ENCODE results near the gene CA10. TPM values are rescaled to one million over a fixed set of nuclear protein-coding genes. Genes with fewer than 3 reads are reported as not detected.

The CA10 gene
- total and polyA plus RNA-seq, 2 donors (not counting 1 experiment from before 2014, with no cell fraction given), result not detected

DNA sequence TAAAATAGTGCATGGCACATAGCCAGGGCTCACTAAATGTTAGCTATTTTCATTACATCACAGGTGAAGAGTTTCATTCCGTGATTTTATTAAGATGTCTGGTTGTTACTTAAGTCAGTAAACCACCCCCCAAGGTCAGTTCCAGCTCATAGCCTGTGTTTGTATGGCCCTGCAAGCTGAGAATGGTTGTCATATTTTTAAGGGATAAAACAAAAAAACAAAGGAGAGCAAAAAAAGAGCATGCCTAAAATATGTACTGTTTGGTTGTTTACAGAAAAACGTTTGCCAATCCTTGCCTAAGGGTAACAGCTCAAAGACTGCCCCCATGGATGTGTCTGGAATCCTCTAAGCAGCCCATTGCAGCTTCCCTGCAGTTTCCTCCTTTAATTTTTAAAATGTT is 329.6 kb downstream of the CA10 start:
- no peaks in the 10 kb centered on the region for H3K79me2 ChIP-seq (ENCODE audit: control insufficient read depth, insufficient read depth, low read length)
- no peak overlapping the region for H2AFZ ChIP-seq (ENCODE audit: insufficient read depth, low read depth, low read length, poor library complexity, severe bottlenecking)
- no peaks in the 10 kb centered on the region for H3K9me3 ChIP-seq (ENCODE audit: control extremely low read depth in 1 of 3, control insufficient read depth in 2 of 3, insufficient read depth in 1 of 3, low read length in 2 of 3)
- H3K4me3 ChIP-seq (ENCODE audit: control extremely low read depth in 1 of 5, extremely low read depth in 1 of 5, insufficient read depth in 1 of 5, low read depth in 2 of 5, low read length in 4 of 5), result no peak overlapping the region
- no peak overlapping the region for H3K27ac ChIP-seq (ENCODE audit: low read length in 2 of 2)
- CTCF ChIA-PET, result no interaction called here
- Mint-ChIP-seq H3K27ac (no peak overlapping the region), H3K4me3 (no peak overlapping the region), H3K9me3 (ENCODE audit: insufficient read depth) (no peaks in the 10 kb centered on the region), H3K4me1 (no peaks in the 10 kb centered on the region), H3K27me3 (no peaks in the 10 kb centered on the region)
- H3K4me1 ChIP-seq (ENCODE audit: control insufficient read depth in 2 of 2, insufficient read depth in 2 of 2, low read length in 2 of 2), result no peaks in the 10 kb centered on the region
- H4K20me1 ChIP-seq (ENCODE audit: control insufficient read depth, insufficient read depth, low read length, poor library complexity, severe bottlenecking), result no peaks in the 10 kb centered on the region
- 0% methylated on average over 1 of the region's 2 CpGs for WGBS (ENCODE audit: insufficient coverage)
- intact Hi-C loops (cut with micrococcal nuclease), result no loop called here
- H3K4me2 ChIP-seq (replicated peaks; ENCODE audit: low read depth, low read length, poor library complexity, severe bottlenecking), result no peak overlapping the region
- ATAC-seq (ENCODE audit: low read depth) (no peak), DNase-seq (no peak)
- H3K36me3 ChIP-seq (replicated peaks in 1 of 2; ENCODE audit: control extremely low read depth in 1 of 2, control insufficient read depth in 1 of 2, extremely low read depth in 1 of 2, insufficient read depth in 2 of 2, low read length in 1 of 2), result no peaks in the 10 kb centered on the region
- POLR2A ChIA-PET, result no interaction called here
- H3K27me3 ChIP-seq (replicated peaks in 1 of 4; ENCODE audit: control extremely low read depth in 1 of 4, control insufficient read depth in 3 of 4, insufficient read depth in 4 of 4, low read length in 3 of 4), result no peaks in the 10 kb centered on the region
- no peak overlapping the region for H3K9ac ChIP-seq (ENCODE audit: low read length)
- TF ChIP-seq, protein P1, sequence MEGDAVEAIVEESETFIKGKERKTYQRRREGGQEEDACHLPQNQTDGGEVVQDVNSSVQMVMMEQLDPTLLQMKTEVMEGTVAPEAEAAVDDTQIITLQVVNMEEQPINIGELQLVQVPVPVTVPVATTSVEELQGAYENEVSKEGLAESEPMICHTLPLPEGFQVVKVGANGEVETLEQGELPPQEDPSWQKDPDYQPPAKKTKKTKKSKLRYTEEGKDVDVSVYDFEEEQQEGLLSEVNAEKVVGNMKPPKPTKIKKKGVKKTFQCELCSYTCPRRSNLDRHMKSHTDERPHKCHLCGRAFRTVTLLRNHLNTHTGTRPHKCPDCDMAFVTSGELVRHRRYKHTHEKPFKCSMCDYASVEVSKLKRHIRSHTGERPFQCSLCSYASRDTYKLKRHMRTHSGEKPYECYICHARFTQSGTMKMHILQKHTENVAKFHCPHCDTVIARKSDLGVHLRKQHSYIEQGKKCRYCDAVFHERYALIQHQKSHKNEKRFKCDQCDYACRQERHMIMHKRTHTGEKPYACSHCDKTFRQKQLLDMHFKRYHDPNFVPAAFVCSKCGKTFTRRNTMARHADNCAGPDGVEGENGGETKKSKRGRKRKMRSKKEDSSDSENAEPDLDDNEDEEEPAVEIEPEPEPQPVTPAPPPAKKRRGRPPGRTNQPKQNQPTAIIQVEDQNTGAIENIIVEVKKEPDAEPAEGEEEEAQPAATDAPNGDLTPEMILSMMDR (IDR thresholded peaks at IDR 0.05), result no peak
- TF ChIP-seq EZH2 (IDR thresholded peaks at IDR 0.05; ENCODE audit: borderline replicate concordance, insufficient read depth, low read depth, low read length, poor library complexity, severe bottlenecking), result no peak

DNA sequence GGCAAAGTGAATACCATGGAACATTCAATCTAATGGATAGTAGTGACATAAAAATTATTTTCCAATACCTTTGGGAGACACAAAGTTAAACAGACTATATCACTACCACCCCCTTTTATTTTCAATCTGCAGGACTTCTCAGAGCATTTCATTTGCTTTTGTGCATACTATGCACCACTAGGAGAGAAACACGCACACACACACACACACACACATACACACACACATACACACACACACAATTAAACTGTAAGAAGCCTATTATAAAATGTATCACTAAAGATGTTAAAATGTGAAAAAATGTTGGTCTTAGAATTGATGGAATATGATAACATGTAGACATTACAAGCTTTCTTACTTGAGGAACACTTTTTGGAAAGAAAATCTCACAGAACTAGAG is 331.4 kb downstream of the CA10 start:
- TF ChIP-seq, protein P1 (IDR thresholded peaks at IDR 0.05), result no peak
- no peak for TF ChIP-seq EZH2 (IDR thresholded peaks at IDR 0.05; ENCODE audit: borderline replicate concordance, insufficient read depth, low read depth, low read length, poor library complexity, severe bottlenecking)
- Histone ChIP-seq H3K27ac (ENCODE audit: low read length in 2 of 2) (no peak overlapping the region), H3K79me2 (ENCODE audit: control insufficient read depth, insufficient read depth, low read length) (no peaks in the 10 kb centered on the region), H3K36me3 (replicated peaks in 1 of 2; ENCODE audit: control extremely low read depth in 1 of 2, control insufficient read depth in 1 of 2, extremely low read depth in 1 of 2, insufficient read depth in 2 of 2, low read length in 1 of 2) (no peaks in the 10 kb centered on the region), H3K9me3 (ENCODE audit: control extremely low read depth in 1 of 3, control insufficient read depth in 2 of 3, insufficient read depth in 1 of 3, low read length in 2 of 3) (no peaks in the 10 kb centered on the region), H3K9ac (ENCODE audit: low read length) (no peak overlapping the region), H4K20me1 (ENCODE audit: control insufficient read depth, insufficient read depth, low read length, poor library complexity, severe bottlenecking) (no peaks in the 10 kb centered on the region), H2AFZ (ENCODE audit: insufficient read depth, low read depth, low read length, poor library complexity, severe bottlenecking) (no peak overlapping the region), H3K4me1 (ENCODE audit: control insufficient read depth in 2 of 2, insufficient read depth in 2 of 2, low read length in 2 of 2) (no peaks in the 10 kb centered on the region), H3K4me2 (replicated peaks; ENCODE audit: low read depth, low read length, poor library complexity, severe bottlenecking) (no peak overlapping the region), H3K4me3 (ENCODE audit: control extremely low read depth in 1 of 5, extremely low read depth in 1 of 5, insufficient read depth in 1 of 5, low read depth in 2 of 5, low read length in 4 of 5) (no peak overlapping the region), H3K27me3 (replicated peaks in 1 of 4; ENCODE audit: control extremely low read depth in 1 of 4, control insufficient read depth in 3 of 4, insufficient read depth in 4 of 4, low read length in 3 of 4) (no peaks in the 10 kb centered on the region)
- H3K9me3 Mint-ChIP-seq (ENCODE audit: insufficient read depth), result no peaks in the 10 kb centered on the region
- H3K4me1 Mint-ChIP-seq, result no peaks in the 10 kb centered on the region
- ChIA-PET POLR2A (no interaction called here), CTCF (no interaction called here)
- no CpG with 5 or more reads among the region's 1 CpG for WGBS (ENCODE audit: insufficient coverage)
- no peak overlapping the region for H3K4me3 Mint-ChIP-seq
- H3K27me3 Mint-ChIP-seq, result no peaks in the 10 kb centered on the region
- H3K27ac Mint-ChIP-seq, result no peak overlapping the region
- intact Hi-C loops (cut with micrococcal nuclease), result no loop called here
- DNase-seq, result no peak
- ATAC-seq (ENCODE audit: low read depth), result no peak
